HL-60 (cell line): ENCODE results near the gene SCUBE1.

Experiments
- DNase-seq, 2 experiments: peaks; one replicate each; pipeline ENCODE4 v3.0.0-alpha.2; 2010 to 2020; ENCODE audit warnings: low read depth in 1 of 2, low spot score in 1 of 2
- H3K27ac ChIP-seq: fragments of 250-450 bp; sonication (Bioruptor Pico); replicated peaks from 2 replicates; pipeline ENCODE4 v1.5.1; 2020; ENCODE audit warnings: mild to moderate bottlenecking, moderate library complexity
- H3K27me3 ChIP-seq: fragments of 250-450 bp; sonication (Bioruptor Pico); 2 replicates; pipeline ENCODE4 v1.5.1; 2021; ENCODE audit warnings: mild to moderate bottlenecking, moderate library complexity; ENCODE audit not compliant: insufficient read depth, poor library complexity, severe bottlenecking
- H3K4me3 ChIP-seq: replicated peaks from 2 replicates; pipeline ENCODE4 v1.5.1; 2011; ENCODE audit warnings: mild to moderate bottlenecking, control low read depth, low read length; ENCODE audit not compliant: insufficient read depth
- CTCF ChIP-seq: IDR thresholded peaks from one replicate; pipeline ENCODE4 v1.5.1; 2011; ENCODE audit warnings: low read length, control low read depth, inconsistent platforms; ENCODE audit not compliant: insufficient read depth
- GABPA ChIP-seq: IDR thresholded peaks from 2 replicates; pipeline ENCODE4 v1.6.1; 2012; ENCODE audit warnings: low read depth
- POLR2AphosphoS5 ChIP-seq: IDR thresholded peaks from 2 replicates; pipeline ENCODE4 v1.6.1; 2012; ENCODE audit warnings: low read depth
- REST ChIP-seq: IDR thresholded peaks from 2 replicates; pipeline ENCODE4 v1.6.1; 2012; ENCODE audit warnings: low read depth; ENCODE audit not compliant: insufficient replicate concordance
- SPI1 ChIP-seq: IDR thresholded peaks from 2 replicates; pipeline ENCODE4 v1.6.1; 2012; ENCODE audit warnings: low read depth, mild to moderate bottlenecking, borderline replicate concordance

The SCUBE1 gene

DNA sequence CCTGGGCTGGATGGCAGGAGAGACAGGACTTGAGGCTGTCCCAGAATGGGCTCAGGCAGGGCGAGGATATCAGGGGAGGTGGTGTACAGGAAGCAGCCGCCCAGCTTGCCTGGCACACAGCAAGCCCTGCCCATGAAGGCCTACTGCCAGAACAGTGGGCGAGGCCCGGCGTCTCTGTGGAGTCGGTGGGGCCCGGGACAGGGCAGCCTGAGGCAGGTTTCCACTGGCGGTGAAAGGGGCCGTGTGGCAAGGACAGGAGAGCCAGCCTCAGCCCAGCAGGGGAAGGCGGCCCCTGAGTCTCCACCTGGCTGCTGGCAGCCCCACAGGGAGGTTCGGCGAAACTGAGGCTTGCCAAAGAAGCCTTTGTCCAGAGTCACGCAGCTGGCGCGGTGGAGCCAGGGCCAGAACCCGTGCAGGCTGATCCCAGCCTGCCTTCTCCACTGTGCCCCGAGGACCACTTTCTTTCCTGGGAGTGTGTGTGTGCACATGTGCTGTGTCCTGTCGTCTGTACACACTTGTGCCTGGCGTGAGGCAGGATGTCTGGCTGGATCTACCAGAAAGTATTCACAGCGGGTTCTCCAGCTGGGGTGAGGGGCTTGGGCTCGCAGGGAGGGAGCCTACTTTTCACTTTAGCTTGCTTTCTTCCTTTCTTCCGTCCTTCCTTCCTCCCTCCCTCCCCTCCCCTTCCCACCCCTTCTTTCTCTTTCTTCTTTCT, 190.7 kb downstream of the SCUBE1 start:
- H3K4me3 ChIP-seq = peak overlapping the region; percentile 93
- H3K27ac ChIP-seq = peak overlapping the region; percentile 91
- no peaks in the 10 kb centered on the region for H3K27me3 ChIP-seq
- peak in 1 of 2 experiments; percentile 75 for DNase-seq
- no peak for TF ChIP-seq REST
- no peak for TF ChIP-seq CTCF
- TF ChIP-seq POLR2AphosphoS5 = no peak; the same call in 1 of the 2 replicates
- TF ChIP-seq GABPA = no peak
- no peak for TF ChIP-seq SPI1

DNA sequence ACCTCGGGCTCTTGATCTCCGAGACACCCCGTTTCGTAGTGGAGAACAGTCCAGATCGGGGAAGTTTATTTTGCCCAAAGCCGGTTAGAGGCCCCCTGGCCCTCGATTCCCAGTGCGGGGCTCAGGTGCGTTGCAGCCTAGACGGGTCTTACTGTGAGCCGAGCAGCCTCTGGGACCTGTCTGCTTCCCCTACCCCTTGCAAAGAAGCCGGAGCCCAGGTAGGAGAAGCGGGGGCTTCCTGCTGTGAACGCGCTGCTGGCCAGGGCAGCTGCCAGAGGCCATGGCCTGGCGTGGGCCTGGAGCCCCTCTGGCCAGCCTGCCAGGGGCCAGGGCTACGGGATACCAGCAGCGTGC, 191.2 kb downstream of the SCUBE1 start:
- H3K27ac ChIP-seq = peak overlapping the region; percentile 91
- no peaks in the 10 kb centered on the region for H3K27me3 ChIP-seq

More for the DNA sequence above, 191.2 kb downstream of the SCUBE1 start:
- DNase-seq = peak in 1 of 2 experiments; percentile 12
- H3K4me3 ChIP-seq = peak overlapping the region; percentile 93
- no peak for TF ChIP-seq POLR2AphosphoS5
- TF ChIP-seq REST = no peak
- TF ChIP-seq GABPA = no peak
- TF ChIP-seq CTCF = no peak
- no peak for TF ChIP-seq SPI1
